Measurements from ENCODE around the gene TGFB1I1. TPM values are rescaled to one million over a fixed set of nuclear protein-coding genes. Genes with fewer than 3 reads are reported as not detected.

Gene TGFB1I1
- total RNA-seq, 1 experiment from 2014 or later: 9.3 TPM

DNA sequence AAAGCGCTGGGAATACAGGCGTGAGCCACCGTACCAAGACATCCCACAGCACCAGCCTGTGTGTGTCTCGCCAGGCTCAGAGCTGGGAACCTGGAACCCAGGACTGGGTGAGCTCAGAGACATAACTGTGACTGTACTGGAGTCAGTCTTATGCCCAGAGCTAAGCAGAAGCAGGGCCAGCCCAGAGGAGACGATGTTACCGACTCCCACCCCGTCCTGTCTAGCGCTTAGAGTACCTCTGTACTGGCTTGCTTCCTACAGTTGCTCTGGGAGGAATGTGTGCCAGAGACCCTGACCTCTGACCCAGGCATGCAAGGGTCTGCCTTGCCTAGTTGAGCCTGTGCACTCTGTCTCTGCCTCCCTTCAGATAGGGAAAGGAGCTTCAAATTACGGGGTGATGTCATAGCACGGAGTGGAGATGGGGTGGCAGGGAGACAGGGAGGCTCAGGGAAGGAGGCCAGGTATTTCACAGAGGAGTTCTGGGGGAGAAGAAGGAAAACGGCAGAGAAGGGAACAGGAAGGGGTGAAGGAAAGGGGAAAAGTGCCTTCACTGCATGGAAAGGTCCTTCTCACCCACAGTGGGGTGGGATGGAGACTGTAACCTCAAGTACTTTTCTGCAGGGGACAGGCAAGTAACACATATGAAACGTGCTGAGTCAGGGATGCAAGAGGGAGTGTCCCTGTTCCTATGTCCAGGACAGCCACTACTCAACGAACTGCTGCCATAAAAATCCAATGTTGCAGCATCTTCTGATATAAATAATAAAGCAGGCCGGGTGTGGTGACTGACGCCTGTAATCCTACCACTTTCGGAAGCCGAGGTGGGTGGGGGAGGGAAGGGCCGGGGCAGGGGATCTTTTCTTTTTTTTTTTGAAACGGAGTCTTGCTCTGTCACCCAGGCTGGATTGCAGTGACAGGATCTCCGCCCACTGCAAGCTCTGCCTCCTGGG lies 18.4 kb upstream of the TGFB1I1 start:
- no peak for DNase-seq
- Mint-ChIP-seq H3K9me3 (ENCODE audit: unreplicated experiment) (no peaks in the 10 kb centered on the region), H3K4me3 (ENCODE audit: unreplicated experiment) (no peak overlapping the region), H3K4me1 (ENCODE audit: low read depth, unreplicated experiment) (peaks cover 13% of the 10 kb centered on the region), H3K27ac (ENCODE audit: unreplicated experiment) (peak overlapping the region; percentile 17), H3K27me3 (ENCODE audit: insufficient read depth, unreplicated experiment) (no peaks in the 10 kb centered on the region), H3K36me3 (ENCODE audit: insufficient read depth, unreplicated experiment) (peaks cover 24% of the 10 kb centered on the region)
- TF ChIP-seq CTCF (IDR thresholded peaks at IDR 0.05; ENCODE audit: insufficient read depth in 1 of 2, low read depth in 1 of 2, low read length in 1 of 2, severe bottlenecking in 1 of 2, unreplicated experiment in 1 of 2): no peak
- no TSS peak for BruUV-seq (replicated peaks)
- POLR2A ChIA-PET: no interaction called here
- Histone ChIP-seq H3K9me3 (no peaks in the 10 kb centered on the region), H3K4me1 (peaks cover 18% of the 10 kb centered on the region), H3K27me3 (replicated peaks; ENCODE audit: control insufficient read depth, insufficient read depth, low read length) (no peaks in the 10 kb centered on the region), H3K36me3 (ENCODE audit: control insufficient read depth, insufficient read depth, low read length) (no peaks in the 10 kb centered on the region; the same call in 1 of the 2 replicates), H3K4me3 (ENCODE audit: low read depth, low read length) (no peak overlapping the region)
- CTCF ChIA-PET: interaction anchor here (0.7 kb wide), 2 partner anchors 8 to 318 kb away, joined by 3 read pairs; no protein-coding TSS in a partner anchor
- intact Hi-C loops (cut with micrococcal nuclease; ENCODE audit: unreplicated experiment): loop anchor here (10.0 kb wide), 2 partner anchors 319 to 421 kb away; partner anchors contain the start of genes PRSS8 and ZNF267

DNA sequence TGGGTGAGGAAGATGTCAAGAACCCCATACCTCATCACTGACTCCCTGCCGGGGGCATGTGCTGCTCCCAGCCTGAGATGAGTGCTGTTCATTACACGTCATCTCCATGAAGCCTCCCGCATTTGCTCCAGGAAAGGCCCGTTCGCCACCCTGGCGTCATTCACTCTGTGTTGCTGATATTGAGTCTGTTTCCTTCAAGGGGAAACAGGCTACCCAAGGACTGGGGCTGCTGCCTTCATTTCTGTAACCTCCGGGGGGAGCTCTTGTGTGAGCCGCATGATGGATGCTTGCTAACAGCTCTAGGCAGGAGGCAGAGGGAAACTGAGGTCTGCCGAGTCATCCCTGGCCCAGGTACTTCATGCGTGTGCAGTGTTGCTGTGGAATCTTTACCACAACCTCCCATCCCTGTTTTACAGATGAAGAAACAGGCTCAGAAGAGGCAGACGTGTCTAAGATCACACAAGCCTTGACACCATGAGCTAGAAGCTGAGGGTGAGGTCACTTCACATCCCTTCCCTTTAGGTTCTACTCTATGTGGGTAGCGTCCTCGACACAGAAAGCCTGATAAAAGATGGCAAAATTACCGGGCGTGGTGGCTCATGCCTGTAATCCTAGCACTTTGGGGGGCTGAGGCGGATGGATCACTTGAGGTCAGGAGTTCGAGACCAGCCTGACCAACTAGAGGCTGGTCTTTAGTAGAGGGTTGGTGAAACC lies 16.2 kb upstream of the TGFB1I1 start:
- H3K36me3 Mint-ChIP-seq (ENCODE audit: insufficient read depth, unreplicated experiment): peaks cover 22% of the 10 kb centered on the region
- ChIA-PET CTCF (interaction anchor here (1.0 kb wide), 1 partner anchor 13 kb away, joined by 5 read pairs; the partner anchor contains the start of gene ZNF843), POLR2A (no interaction called here)
- peaks cover 19% of the 10 kb centered on the region for H3K4me1 Mint-ChIP-seq (ENCODE audit: low read depth, unreplicated experiment)
- H3K4me1 ChIP-seq: peaks cover 24% of the 10 kb centered on the region
- H3K4me3 Mint-ChIP-seq (ENCODE audit: unreplicated experiment): no peak overlapping the region
- no peaks in the 10 kb centered on the region; the same call in 1 of the 2 replicates for H3K36me3 ChIP-seq (ENCODE audit: control insufficient read depth, insufficient read depth, low read length)
- intact Hi-C loops (cut with micrococcal nuclease; ENCODE audit: unreplicated experiment): loop anchor here (10.0 kb wide), 2 partner anchors 321 to 419 kb away; partner anchors contain the start of genes PRSS8 and ZNF267
- peak in 1 of 2 experiments; percentile 34 for TF ChIP-seq CTCF (IDR thresholded peaks at IDR 0.05; ENCODE audit: insufficient read depth in 1 of 2, low read depth in 1 of 2, low read length in 1 of 2, severe bottlenecking in 1 of 2, unreplicated experiment in 1 of 2)
- H3K27me3 Mint-ChIP-seq (ENCODE audit: insufficient read depth, unreplicated experiment): no peaks in the 10 kb centered on the region
- H3K9me3 ChIP-seq: no peaks in the 10 kb centered on the region
- no TSS peak for BruUV-seq (replicated peaks)
- H3K9me3 Mint-ChIP-seq (ENCODE audit: unreplicated experiment): no peaks in the 10 kb centered on the region
- DNase-seq: no peak
- no peak overlapping the region for H3K4me3 ChIP-seq (ENCODE audit: low read depth, low read length)
- H3K27ac Mint-ChIP-seq (ENCODE audit: unreplicated experiment): no peak overlapping the region
- H3K27me3 ChIP-seq (replicated peaks; ENCODE audit: control insufficient read depth, insufficient read depth, low read length): no peaks in the 10 kb centered on the region

GRCh38 chr16:31456988-31457360 lies 15.0 kb upstream of the TGFB1I1 start:
- intact Hi-C loops (cut with micrococcal nuclease; ENCODE audit: unreplicated experiment): loop anchor here (10.0 kb wide), 2 partner anchors 322 to 418 kb away; partner anchors contain the start of genes PRSS8 and ZNF267
- no peak overlapping the region for H3K4me3 ChIP-seq (ENCODE audit: low read depth, low read length)
- H3K27me3 ChIP-seq (replicated peaks; ENCODE audit: control insufficient read depth, insufficient read depth, low read length): no peaks in the 10 kb centered on the region
- no peaks in the 10 kb centered on the region; the same call in 1 of the 2 replicates for H3K36me3 ChIP-seq (ENCODE audit: control insufficient read depth, insufficient read depth, low read length)
- Mint-ChIP-seq H3K4me1 (ENCODE audit: low read depth, unreplicated experiment) (peaks cover 13% of the 10 kb centered on the region), H3K9me3 (ENCODE audit: unreplicated experiment) (no peaks in the 10 kb centered on the region), H3K4me3 (ENCODE audit: unreplicated experiment) (peak overlapping the region; percentile 79), H3K27me3 (ENCODE audit: insufficient read depth, unreplicated experiment) (no peaks in the 10 kb centered on the region), H3K27ac (ENCODE audit: unreplicated experiment) (no peak overlapping the region), H3K36me3 (ENCODE audit: insufficient read depth, unreplicated experiment) (peaks cover 13% of the 10 kb centered on the region)
- DNase-seq: no peak
- TF ChIP-seq CTCF (IDR thresholded peaks at IDR 0.05; ENCODE audit: insufficient read depth in 1 of 2, low read depth in 1 of 2, low read length in 1 of 2, severe bottlenecking in 1 of 2, unreplicated experiment in 1 of 2): no peak
- no peaks in the 10 kb centered on the region for H3K9me3 ChIP-seq
- peaks cover 19% of the 10 kb centered on the region for H3K4me1 ChIP-seq
- no TSS peak for BruUV-seq (replicated peaks)
- CTCF ChIA-PET: interaction anchor here (4.3 kb wide), 1 partner anchor 20 kb away, joined by 33 read pairs; no protein-coding TSS in a partner anchor
- POLR2A ChIA-PET: no interaction called here

Data from Caco-2 (cell line).